D341Med (cell line): ENCODE results near the gene FAAP100.
"Not testable (repeated sequence)": the region's sequence is repeated elsewhere in the genome, so short reads cannot be mapped to it uniquely, and the experiment has no call there.

Experiments
- DNase-seq: peaks from one replicate; pipeline ENCODE4 v3.0.0; 2012; ENCODE audit warnings: low spot score

Gene FAAP100

DNA sequence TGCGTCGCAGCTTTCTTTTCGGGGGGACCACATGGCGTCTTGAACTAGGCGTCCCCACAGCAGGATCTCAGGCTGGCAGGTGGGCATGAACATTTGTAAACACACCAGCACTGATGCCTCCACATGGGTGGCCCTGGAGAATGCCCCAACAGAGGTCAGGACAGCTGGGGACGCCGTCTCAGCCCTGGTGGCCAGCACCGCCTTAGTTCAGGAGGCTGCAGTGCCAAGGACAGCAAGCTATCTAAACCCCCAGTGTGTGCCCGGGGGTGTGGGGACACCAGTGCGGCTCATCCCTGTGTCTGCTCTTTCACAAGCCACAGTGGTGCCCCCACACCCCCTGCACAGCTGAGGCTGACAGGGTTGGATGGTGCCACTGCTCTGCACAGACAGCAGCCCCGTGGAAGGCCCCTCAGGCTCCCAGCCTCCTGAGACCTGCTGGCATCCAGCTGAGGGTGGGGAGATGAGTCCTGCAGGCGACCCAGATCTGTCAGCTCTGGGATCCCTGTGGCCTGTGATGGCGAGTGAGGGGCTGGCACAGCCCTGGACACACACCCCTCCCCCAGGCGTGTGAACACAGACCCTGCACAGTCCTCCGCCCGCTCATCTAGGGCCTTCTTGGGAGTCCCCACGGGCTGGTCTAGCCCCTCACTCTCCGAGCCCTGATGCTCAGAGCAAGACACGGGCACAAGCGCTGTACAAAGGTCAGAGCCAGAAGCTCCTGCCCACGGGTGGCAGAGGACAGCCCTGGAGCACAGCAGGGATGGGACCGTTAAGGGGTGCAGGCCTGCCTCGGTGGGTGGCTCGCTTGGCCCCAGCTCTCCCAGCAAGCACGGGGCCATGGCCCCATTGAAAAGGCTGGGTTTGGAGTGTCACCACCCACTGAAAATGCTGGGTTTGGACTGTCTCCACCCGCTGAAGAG is 13.2 kb downstream of the FAAP100 start:
- no peak for DNase-seq

DNA sequence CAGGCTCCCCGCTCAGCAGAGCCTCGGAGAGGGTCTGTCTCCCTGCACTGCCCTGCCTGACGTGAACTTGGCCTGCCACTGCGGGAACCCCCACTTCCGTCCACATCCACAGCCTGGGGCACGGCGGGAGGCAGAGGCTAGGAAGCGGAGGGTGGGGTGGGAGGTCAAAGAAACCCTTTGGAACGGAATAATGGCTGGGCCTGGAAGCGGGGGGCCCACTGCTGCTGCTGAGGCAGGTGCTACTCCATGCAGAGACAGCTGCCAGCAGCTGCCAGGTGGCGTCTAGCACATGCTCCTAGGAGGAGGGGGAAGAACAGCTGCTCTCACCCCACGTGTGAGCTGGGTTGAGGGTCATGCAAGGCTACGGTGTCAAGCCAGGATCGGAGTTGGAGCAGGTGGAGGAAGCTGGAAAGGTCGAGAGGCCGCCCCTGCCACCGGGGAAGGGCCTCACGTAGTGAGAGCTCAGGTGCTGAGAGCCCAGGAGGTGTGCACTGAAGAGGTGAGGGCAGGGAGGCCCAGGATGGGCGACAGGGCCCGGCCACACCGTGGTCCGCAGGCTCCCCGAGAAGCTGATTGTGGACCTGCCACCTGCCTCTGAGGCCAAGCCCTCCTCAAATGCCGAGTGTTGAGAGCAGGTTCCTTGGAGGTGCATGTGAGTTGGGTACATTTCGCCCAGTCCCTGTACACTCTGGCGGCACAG is 14.1 kb downstream of the FAAP100 start:
- peak; percentile 89 for DNase-seq

DNA sequence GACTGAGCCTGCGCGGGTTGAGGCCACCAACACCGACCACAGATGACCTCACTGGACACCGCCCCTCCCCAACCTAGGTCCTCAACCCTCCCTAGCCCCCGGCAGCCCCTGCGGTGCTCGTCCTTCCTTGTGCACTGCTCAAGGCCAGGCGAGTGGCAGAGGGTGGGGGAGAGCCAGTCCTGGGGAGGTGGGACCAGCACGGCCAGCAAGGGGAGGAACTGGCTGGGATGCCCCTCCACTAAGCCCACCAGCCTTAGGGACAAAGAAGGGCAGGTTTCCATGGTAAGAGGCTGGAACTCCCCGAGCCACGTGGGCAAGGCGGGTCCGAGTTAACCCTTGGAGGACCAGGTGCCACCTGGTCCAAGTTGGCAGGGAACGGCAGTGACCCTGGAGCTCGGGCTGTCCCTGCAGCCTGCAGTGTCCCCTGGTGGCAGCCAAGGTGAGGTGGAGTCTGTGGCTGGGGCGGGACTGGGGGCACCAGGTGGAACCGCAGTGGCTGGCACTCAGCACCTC is 14.8 kb downstream of the FAAP100 start:
- DNase-seq = peak; percentile 89

DNA sequence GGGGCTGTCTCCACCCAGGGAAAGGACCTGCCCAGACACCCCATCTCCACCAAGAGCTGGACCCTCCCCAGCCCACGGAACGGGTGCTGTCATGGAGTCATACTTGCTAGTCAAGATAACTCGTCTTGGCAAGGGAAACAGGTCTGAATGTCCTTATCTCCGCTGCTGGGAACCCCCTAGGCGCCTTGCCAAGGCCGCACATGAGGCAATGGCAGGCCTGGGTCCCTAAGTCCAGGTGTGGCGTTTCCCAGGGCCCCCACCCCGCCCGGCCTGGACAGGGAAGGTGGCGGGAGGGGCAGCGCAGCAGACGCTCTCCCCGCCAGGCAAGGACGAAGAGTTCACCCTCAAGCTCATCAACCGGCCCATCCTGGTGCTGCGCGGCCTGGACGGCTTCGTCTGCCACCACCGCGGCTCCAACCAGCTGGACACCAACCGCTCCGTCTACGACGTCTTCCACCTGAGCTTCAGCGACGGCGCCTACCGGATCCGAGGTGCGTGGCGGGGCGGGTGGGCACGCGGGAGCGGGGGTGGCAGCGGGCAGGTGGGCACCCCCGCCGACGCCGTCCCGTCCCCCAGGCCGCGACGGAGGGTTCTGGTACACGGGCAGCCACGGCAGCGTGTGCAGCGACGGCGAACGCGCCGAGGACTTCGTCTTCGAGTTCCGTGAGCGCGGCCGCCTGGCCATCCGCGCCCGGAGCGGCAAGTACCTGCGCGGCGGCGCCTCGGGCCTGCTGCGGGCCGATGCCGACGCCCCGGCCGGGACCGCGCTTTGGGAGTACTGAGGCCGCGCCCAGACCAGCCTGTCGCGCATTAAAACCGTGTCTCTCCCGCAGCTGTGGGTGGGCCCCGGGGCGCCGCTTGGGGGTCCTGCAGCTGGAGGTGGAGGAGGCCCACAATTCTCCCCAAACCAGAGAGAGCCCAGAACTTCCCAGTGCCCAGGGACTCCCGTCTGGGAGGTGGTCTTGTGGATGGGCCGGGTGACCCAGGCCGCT is 15.6 kb downstream of the FAAP100 start:
- DNase-seq = no peak

DNA sequence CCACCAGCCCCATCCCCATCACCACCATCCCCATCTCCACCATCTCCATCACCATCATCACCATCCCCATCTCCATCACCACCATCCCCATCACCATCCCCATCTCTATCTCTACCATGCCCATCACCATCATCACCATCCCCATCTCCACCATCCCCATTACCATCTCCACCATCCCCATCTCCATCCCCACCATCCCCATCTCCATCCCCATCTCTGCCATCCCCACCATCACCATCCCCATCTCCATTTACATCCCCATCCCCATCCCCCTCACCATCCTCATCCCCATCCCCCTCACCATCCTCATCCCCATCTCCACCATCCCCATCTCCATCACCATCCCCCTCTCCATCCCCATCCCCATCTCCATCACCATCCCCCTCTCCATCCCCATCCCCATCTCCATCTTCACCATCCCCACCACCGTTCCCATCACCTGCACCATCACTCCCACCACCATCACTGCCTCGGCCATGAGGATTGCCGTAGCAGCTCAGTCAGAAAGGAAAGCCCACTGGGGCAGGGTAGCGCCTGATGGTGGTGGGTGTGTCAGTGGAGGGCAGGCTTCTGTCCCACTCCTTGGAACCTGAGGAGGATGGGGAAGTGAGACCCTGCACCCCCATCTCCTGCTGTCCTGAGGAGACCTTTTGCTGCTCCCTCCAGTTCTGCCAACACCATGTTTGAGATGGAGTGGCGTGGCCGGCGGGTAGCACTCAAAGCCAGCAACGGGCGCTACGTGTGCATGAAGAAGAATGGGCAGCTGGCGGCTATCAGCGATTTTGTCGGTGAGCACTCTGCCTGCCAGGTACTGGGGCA is 16.5 kb downstream of the FAAP100 start:
- no peak for DNase-seq

DNA sequence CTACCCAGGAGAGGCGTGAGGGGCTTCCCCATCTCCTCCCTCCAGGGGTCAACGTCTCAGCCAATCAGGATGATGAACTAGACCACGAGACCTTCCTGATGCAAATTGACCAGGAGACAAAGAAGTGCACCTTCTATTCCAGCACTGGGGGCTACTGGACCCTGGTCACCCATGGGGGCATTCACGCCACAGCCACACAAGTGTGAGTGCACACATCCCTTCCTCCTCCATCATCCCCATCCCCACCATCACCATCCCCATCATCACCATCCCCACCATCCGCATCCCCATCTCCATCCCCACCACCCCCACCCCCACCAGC is 17.2 kb downstream of the FAAP100 start:
- no peak for DNase-seq

DNA sequence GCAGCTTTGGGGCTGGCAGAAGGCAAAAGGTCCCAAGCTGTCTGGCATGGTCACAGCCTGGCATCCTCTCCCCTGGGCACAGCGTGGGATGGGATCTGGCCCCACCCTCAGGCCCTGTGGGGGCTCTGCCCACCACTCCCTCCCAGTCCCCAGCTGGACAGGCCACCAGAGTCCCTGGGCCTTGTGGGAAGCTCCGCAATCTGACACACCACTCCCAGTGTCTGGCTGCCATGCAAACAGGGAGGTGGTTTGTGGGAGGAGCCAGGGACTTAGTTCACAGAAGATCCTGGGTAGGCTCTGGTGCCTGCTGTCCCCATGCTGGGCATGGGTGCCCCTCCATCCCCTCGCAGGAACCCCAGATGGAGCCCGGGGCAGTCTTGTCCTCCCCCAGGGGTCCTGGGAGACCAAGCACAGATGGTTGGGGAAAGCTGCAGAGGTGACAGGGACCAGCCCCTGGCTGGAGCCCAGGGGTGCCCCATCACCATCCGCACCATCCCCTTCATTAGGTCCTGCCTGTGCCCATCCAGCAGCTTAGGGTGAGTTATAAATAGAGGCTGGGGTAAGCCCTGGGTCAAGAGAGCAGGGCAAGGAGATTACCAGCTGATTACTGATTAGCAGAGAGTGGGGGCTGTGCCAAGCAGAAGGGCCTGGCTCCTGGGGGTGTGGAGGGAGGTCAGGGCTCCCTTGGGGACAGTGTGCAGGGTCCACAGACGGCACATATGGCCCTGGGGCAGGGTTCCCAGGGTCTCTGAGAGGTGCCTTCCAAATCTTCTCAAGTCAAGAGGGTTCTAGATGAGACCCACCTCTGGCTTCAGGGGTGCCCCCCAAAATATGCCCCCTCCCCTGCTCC is 17.8 kb downstream of the FAAP100 start:
- DNase-seq = no peak

DNA sequence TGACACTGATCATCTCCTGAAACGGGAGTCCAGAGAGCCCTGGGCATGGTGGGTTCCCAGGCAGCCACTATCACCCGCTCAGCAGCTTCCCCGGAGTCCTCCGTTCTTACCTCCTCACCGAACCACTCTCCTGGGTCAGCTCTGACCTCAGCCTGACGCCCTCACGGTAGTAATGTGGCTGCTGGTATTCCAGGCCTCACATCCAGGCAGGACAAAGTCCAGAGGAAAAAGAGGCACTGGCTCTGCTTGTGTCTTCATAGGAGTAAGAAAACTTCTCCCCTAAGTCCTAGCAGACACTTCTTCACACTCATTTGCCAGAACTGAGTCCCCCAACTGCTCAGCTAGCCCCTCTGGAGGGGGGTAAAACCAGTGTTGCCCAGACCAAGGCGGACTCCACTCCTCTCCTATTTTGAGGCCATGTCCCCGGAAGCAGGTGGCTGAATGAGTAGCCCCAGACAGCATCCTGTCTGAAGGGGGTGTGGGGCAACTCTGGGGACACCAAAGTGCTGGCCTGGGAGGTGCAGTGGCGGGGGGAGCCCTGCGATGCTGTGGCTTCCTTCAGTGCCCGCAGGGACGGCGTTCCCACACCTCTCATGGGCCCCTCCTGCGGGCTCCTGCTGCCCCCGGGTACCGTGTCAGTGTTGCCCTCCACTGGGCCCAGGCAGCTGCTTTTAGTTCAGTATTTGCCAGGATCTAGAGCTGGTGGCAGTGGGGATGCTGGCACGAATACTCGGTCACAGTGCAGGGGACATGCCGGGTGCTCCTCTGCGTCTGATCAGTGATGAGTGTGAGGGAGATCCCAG is 18.6 kb downstream of the FAAP100 start:
- DNase-seq = no peak

DNA sequence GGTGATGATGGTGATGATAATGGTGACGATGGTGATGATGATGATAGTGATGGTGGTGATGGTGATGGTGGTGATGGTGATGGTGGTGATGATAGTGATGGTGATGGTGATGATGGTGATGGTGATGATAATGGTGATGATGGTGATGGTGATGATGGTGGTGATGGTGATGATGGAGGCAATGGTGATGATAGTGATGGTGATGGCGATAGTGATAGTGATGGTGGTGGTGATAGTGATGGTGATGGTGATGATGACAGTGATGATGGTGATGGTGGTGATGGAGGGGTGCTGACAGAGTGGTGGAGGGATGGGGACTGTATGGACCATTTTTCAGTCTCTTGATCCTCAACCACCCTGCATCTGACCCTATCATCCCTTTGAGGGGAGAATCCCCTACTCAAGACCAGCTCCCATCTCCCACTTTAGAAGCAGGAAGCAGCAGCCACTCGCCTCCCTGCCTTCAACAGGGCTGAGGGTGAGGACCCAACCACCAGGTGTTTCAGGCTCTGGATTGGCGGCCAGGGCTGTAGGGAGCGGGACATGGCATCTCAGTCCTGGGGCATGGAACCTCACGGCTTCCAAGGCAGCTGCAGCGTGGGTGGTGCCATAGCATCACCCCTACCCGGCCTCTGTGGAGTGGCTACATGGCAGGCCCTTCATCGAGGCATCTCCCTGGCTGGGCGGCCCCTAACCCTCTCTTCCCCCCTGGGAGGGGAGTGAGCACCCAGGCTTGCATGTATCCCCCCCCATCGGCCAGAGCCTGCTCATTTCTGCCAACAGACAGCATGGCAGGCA is 19.5 kb downstream of the FAAP100 start:
- DNase-seq = no peak

DNA sequence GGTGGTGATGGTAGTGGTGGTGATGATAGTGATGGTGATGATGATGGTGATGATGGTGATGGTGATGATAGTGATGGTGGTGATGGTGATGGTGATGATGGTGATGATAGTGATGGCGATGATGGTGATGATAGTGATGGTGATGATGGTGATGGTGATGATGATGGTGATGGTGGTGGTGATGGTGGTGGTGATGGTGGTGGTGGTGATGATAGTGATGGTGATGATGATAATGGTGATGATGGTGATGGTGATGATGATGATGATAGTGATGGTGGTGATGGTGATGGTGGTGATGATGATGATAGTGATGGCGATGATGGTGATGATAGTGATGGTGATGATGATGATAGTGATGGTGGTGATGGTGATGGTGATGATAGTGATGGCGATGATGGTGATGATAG is 20.2 kb downstream of the FAAP100 start:
- not testable (repeated sequence) for DNase-seq

DNA sequence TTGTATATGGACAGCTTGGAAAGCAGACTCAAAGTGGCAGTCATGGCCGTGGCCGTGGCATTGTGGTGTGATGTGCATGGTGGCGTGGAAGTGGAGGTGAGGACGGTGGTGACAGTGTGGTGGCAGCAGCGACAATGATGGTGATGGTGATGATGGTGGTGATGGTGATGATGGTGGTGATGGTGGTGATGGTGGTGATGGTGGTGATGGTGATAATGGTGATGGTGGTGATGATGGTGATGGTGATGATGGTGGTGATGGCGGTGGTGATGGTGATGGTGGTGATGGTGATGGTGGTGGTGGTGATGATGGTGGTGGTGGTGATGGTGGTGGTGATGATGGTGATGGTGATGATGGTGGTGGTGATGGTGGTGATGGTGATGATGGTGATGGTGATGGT is 21.1 kb downstream of the FAAP100 start:
- DNase-seq = not testable (repeated sequence)

DNA sequence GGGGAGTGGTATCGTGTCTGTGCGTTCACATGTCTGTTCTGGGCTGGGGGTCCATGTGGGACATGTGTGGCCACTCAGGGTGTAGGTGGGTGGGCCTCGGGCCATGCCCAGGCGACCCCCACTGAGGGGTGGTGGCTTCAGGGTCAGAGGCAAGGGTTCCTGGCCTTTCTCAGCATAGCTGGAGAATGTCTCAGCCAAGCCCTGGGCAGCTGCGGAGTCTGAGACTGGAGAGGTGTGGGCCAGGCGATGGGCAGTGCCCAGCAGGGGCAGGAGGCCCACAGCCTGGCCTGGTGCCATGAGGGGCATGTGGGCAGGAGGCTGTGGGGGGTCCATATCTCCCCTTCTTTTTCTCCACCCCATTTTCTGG is 22.7 kb downstream of the FAAP100 start:
- DNase-seq = no peak

DNA sequence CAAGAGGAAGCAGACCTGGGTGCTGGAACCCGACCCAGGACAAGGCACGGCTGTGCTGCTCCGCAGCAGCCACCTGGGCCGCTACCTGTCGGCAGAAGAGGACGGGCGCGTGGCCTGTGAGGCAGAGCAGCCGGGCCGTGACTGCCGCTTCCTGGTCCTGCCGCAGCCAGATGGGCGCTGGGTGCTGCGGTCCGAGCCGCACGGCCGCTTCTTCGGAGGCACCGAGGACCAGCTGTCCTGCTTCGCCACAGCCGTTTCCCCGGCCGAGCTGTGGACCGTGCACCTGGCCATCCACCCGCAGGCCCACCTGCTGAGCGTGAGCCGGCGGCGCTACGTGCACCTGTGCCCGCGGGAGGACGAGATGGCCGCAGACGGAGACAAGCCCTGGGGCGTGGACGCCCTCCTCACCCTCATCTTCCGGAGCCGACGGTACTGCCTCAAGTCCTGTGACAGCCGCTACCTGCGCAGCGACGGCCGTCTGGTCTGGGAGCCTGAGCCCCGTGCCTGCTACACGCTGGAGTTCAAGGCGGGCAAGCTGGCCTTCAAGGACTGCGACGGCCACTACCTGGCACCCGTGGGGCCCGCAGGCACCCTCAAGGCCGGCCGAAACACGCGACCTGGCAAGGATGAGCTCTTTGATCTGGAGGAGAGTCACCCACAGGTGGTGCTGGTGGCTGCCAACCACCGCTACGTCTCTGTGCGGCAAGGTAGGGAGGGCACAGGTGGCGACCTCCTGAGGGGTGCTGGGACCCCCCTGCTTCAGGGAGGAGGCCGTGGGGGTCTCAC is 23.3 kb downstream of the FAAP100 start:
- DNase-seq = no peak

DNA sequence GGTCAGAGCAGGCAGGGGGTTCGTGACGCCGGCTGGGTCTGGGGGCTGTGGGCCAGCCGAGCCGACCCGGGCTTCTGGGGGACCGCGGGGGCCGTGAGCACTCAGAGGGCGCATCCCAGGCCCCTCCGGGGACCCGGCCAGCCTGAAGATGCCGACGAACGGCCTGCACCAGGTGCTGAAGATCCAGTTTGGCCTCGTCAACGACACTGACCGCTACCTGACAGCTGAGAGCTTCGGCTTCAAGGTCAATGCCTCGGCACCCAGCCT is 23.8 kb downstream of the FAAP100 start:
- DNase-seq = no peak

DNA sequence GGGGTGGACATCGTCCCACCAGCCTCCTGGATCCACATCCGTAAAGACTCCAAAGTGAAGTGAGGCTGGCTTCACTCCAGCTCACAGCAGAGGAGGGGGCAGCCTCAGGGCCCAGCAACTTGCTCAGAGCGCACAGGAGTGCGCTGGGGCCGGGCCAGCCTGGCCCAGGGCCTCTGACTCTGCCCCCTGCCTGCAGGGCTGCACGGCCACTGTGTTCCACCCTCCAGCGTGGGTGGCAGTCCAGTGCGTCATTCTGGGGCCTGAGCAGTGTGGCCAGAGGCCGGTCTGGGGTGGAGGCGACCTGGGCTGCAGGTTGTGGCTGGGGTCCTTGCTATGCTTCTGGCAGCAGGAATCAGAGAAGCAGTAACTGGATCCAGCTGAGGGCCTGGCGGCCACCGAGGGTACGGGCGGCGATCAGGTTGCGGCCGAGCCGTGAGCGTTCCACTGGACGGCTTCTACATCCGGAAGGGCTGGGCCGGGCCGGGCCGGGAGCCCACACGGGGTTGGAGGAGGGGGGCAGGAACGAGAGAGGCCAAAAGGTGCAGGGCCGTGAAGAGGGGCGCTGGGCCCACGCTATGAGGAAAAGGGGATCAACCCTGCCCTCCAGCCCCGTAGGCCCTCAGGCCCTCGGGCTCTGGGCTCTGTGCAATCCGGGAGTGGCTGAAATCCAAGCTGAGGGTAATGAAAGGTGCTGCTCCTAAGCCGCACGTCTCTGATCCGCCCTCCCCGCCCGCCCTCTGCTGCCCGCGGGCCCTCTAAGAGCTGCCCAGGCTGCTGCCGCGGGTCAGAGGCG is 24.4 kb downstream of the FAAP100 start, which contains the start of gene FSCN2:
FSCN2 (plus strand) TSS at position 787 of the 793 bp plus-strand sequence. CDS start 155 bp downstream, outside the sequence.
- DNase-seq = no peak

DNA sequence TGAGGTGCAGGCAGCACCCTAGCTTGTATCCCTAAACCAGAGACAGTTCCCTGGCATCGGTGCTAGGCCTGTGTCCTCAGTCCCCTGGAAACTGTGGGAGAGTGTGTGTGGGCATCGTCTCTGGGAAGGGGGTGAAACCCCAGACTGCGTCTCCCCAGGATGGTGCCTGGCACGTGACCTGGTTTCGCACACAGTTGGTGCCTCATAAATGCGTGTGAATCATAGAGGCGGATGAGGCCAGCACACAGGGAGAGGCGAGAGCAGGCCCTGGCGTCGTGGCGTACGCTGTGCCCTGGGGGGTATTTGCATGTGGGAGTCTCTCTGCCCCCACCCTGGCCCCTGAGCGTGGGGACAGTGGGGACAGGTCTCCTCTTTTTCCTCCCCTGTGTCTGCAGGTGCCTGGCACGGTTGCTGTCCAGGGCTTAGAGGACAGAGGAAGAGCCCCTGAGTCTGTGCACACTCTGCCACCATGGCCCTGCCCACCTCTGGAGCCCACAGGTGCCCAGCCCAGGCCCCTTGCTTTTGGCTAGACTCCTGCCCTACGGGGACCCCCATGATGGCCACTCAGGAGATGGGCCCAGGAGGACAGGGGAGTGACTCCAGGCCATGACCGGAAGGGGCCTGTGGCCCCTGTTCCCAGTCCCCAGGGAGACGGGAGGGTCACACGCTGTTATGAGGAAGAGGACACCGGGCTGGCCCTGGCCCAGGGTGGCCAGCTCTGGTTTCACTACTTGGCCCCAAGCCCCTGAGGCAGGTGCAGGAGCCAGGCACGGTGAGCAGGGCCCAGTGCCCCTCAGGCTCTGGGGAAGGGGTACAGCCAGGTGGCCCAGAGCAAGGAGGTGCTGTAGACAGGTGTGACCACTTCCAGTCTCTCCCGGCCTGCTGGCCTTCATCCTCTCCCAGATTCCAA is 25.2 kb downstream of the FAAP100 start:
- DNase-seq = no peak
